GM21423 (cell line): ENCODE results near the gene CPA4.
A peak's percentile ranks its signal among the peaks of the same experiment; 100 is the strongest.
"Not testable (repeated sequence)": the region's sequence is repeated elsewhere in the genome, so short reads cannot be mapped to it uniquely, and the experiment has no call there.

Source experiments
- ATAC-seq: cut with Tn5 transposase; IDR thresholded peaks from one replicate; pipeline ENCODE4 v1.9.1; 2021; ENCODE audit warnings: mild to moderate bottlenecking, moderate library complexity; ENCODE audit not compliant: unreplicated experiment

Gene CPA4

DNA sequence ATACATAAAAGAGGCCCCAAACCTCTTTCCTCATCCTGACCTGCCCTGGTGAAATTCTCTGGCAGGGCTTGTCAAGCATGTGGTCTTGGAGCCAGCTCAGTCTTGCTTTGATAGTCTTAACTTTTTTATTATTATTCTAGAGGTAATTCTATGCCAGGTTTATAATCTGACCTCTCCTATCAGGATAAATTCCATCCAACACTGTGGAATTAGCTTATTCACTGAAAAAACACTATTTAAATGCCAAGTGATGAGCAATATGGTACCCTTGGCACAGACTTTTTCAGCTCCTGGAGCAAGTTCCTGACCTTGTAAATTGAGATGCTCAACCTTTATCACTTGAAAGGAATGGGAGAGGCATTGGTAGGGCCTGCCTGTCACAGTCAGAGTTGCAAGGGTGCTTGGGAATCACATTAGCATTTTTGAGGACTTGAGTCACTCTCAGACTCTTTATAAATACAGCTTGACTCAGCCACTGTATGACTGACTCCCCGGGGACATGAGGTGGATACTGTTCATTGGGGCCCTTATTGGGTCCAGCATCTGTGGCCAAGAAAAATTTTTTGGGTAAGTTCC, at the start of gene CPA4:
Gene CPA4 (plus strand): TSS at position 480 of the 576 bp plus-strand sequence. CDS start 20 bp downstream, at position 500.
- ATAC-seq = peak; percentile 39

- ATAC-seq = not testable (repeated sequence)
Measured at GRCh38 chr7:130243486-130243885, 49.5 kb upstream of the CPA4 start.

- not testable (repeated sequence) for ATAC-seq
Measured at GRCh38 chr7:130246491-130246890, 46.5 kb upstream of the CPA4 start.

GRCh38 chr7:130248842-130249241, 44.1 kb upstream of the CPA4 start:
- ATAC-seq = not testable (repeated sequence)

GRCh38 chr7:130249626-130250025, 43.3 kb upstream of the CPA4 start:
- not testable (repeated sequence) for ATAC-seq

GRCh38 chr7:130254555-130254954, 38.4 kb upstream of the CPA4 start:
- no peak for ATAC-seq

DNA sequence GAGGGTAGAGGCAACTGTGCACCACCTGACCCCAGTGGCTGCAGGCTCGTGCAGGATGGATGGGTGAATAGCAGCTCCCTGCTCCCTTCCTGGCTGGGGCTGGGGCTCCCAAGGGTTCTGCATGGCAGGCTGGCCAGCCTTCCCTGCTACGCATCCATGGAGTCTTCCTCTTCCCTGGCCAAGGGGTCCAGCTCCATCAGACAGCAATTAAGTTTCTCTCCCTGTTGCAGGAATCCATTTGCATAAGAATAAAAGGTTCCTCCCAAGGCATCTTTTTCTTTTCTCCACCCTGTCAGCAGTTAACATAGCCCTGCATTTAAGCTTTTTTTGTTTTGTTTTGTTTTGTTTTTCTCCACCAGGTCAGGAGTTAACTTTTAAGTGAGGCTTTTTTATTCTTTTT, 36.3 kb upstream of the CPA4 start:
- ATAC-seq = no peak

DNA sequence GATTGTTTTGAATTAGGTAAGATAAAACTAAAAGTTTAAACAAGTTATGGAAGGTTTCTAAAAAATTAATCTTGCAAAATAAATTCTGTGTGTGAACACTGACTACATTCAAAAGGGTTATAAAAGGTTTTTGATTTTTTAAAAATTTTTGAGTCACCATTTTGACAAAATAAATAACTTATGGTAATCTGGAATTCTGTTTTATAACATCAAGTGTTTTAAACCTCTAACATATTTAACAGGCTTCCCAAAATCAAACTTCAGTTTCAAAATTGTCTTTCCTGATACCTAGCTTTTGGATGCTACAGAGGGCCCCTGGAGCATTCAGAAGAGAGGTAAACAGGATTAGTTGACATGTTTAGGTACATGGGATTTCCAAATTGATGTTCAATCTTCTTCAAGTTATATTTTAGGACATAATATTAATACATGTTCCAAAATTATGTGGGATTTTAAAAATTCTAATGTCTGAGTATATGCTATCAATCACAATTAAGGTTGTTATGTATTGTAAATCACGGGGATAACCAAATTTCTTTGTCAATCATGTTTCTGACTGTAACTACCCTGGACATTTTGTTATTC, 34.4 kb upstream of the CPA4 start:
- ATAC-seq = no peak

DNA sequence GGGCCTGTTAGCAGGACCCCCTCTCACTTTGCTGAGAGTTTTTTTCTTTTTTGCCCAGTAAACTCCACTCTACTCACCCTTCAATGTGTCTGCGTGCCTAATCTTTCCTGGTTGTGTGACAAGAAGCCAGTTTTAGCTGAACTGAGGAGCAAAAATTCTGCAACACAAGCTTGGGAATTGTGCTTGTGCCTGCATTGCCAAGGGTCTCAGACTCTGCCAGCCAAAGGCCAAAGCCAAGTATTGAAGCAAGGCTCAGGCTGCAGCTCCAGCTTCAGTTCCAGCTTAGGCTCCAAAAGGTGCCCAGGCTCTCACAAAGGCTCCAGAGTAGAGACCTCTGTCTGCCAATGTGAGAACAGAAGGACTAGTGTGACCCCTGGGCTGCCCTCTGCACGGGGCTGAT, 30.5 kb upstream of the CPA4 start:
- ATAC-seq = no peak

DNA sequence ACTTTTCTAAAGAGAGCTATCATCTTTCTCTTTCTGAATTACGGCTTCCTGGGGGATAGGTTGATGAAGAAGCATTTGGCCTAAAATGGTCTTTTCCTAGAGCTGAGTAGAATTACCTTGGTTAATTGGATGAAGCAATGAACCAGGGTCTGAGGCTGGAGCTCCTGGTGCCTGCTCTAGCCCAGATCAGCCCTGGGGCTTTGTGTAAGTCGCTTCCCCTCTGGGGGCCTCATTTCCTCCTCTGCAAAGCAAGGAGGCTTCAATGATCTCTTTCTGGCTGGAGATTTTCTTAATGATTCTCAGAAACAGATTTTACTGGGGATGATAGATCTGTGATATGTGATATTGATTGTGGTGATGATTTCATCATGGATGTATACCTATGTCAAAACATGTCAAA, 29.8 kb upstream of the CPA4 start:
- ATAC-seq = no peak

- no peak for ATAC-seq
Measured at GRCh38 chr7:130266258-130266960, 26.6 kb upstream of the CPA4 start, which contains the start of gene CPA2. Gene CPA2, plus strand, starts transcription at chr7:130266863. Its CDS starts 19 bp downstream, at chr7:130266882.

- no peak for ATAC-seq
Measured at GRCh38 chr7:130266961-130267321, 26.0 kb upstream of the CPA4 start.

DNA sequence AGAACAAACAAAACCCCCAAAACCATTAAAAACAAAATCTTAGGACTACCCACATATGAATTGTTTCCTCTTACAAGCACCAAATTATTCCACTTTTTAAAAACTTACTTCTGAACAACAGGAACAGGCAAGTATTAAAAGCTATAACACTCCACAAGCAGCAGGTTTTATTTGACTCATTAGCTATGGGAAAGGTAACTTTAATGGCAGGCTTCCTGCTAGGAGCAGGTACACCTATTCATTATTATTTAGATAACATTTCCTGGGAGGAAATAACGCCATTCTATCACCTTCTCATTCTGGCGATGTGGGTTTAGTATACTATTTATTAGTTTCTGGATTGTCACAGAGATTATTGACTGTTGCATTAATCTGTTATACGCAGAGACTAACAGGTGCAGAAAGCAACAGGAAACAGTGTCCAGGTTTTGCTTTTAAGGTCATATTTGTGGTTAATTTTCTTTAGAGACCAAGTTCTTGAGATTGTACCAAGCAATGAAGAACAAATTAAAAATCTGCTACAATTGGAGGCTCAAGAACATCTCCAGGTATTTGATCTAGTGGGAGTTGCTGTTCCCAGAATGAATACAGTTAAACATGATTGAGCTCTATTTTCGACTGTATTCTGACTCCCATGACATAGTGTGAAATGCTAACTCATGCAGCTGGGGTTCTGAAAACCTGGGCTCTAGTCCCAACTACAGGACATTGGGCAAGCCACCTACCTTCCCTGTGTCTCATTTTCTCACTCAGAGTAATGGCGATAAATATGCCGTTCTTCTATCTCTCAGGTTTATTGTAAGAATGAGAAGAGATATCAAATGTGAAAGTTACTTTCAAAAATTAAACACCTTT, 24.3 kb upstream of the CPA4 start:
- no peak for ATAC-seq

DNA sequence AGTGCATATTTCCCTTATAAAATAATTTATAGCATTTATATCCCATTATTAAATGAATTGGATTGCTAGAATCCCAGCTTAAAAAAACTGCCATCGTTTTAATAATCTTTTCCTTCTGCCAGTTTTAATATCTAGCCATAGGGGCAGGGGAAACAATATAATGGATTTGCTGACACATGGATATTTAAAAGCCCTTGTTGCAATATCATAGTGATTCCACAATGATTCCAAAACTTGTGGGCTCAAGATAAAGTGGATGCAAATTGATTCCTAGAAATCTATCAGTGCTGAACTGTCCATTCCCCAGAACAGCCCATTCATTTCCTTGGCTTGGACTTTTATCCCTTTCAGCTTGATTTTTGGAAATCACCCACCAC, 23.7 kb upstream of the CPA4 start:
- no peak for ATAC-seq

GRCh38 chr7:130270947-130271800, 21.8 kb upstream of the CPA4 start:
- ATAC-seq = no peak

DNA sequence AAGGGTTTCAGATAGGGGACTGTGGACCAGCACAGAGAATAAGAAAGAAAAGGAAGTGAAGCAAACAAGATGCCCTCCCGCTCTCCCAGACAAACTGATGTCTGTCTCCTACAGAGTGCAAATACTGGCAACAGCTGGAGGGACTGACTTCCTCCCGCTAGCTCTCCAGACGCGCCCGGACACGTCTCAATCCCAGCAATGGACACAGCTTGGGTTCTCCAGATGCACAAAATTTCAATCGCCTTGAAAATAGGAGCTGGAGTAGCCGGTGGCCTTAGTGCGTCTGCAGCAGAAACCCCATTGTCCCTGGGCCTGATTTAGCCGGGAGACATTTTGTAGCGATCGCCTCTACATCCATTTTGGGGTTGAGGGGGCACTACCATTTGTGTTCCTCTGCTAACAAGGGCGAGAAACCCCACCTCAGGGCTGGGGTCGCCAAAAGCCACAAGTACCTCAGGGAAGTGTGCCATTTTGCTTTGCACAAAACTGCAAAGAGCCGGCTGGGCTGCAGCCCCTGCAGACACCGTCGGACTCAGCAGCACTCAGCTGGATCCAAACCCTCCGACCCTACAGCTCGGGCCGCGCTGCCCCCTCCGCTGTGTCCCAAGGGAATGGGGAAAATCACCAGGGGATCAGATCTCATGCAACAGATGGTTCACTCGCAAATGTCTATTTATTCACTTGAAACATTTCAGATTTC, 20.4 kb upstream of the CPA4 start:
- no peak for ATAC-seq

GRCh38 chr7:130273081-130273932, 19.7 kb upstream of the CPA4 start:
- ATAC-seq = no peak

DNA sequence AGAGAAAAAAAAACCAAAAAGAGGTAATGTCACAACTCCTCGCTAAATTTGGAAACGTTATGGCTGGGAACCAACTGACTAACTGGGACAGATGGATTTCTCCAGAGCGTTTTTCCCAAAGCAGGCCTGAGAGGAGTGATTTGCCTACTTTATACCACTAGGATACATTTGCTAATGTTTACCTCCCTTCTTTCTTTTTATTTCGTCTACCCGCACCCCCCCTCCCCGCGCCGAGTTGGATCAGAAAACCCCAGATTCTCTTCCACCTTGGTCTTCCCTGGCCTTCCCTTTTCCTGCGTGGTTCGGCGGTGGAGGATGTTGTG, 19.1 kb upstream of the CPA4 start:
- no peak for ATAC-seq

GRCh38 chr7:130274296-130274695, 18.7 kb upstream of the CPA4 start:
- no peak for ATAC-seq
